ENCODE data around the gene OR5F1. TPM values are rescaled to one million over a fixed set of nuclear protein-coding genes. Genes with fewer than 3 reads are reported as not detected.

The OR5F1 gene
- not detected for total RNA-seq

- H3K9me3 Mint-ChIP-seq = peaks cover 20% of the 10 kb centered on the region
- DNase-seq (ENCODE audit: low spot score) = no peak
- no peaks in the 10 kb centered on the region for H3K27me3 Mint-ChIP-seq
- no peak within 1 kb of the TSS for H3K4me3 Mint-ChIP-seq
- no peaks in the 10 kb centered on the region for H3K4me1 Mint-ChIP-seq (ENCODE audit: low read depth in 2 of 2)
- no peak for ATAC-seq
- peaks cover 6% of the 10 kb centered on the region for H3K36me3 Mint-ChIP-seq
- H3K27ac Mint-ChIP-seq = no peak within 1 kb of the TSS
Observed at GRCh38 chr11:55994525-55994924, at the start of gene OR5F1. Gene OR5F1, minus strand, starts transcription at chr11:55994625. Its CDS starts 0 bp downstream, at chr11:55994625.

GRCh38 chr11:56027354-56027753 is 32.9 kb upstream of the OR5F1 start, which contains the start of gene OR5AS1:
Gene OR5AS1, plus strand, starts transcription at chr11:56027654. Its CDS starts 2,765 bp downstream, at chr11:56030419.
- Mint-ChIP-seq H3K4me3 (no peak within 1 kb of the TSS), H3K36me3 (no peaks in the 10 kb centered on the region), H3K9me3 (peaks cover 7% of the 10 kb centered on the region), H3K4me1 (ENCODE audit: low read depth in 2 of 2) (no peaks in the 10 kb centered on the region), H3K27ac (no peak within 1 kb of the TSS), H3K27me3 (no peaks in the 10 kb centered on the region)
- ATAC-seq (no peak), DNase-seq (ENCODE audit: low spot score) (no peak)

GRCh38 chr11:56013805-56014204 is 19.4 kb upstream of the OR5F1 start:
- DNase-seq (ENCODE audit: low spot score) = no peak
- no peaks in the 10 kb centered on the region for H3K4me1 Mint-ChIP-seq (ENCODE audit: low read depth in 2 of 2)
- H3K9me3 Mint-ChIP-seq = peaks cover 20% of the 10 kb centered on the region
- H3K4me3 Mint-ChIP-seq = no peak overlapping the region
- H3K27me3 Mint-ChIP-seq = no peaks in the 10 kb centered on the region
- H3K36me3 Mint-ChIP-seq = peaks cover 13% of the 10 kb centered on the region
- H3K27ac Mint-ChIP-seq = no peak overlapping the region
- no peak for ATAC-seq

GRCh38 chr11:56010716-56011115 is 16.3 kb upstream of the OR5F1 start:
- DNase-seq (ENCODE audit: low spot score) = no peak
- Mint-ChIP-seq H3K27ac (no peak overlapping the region), H3K4me3 (no peak overlapping the region), H3K4me1 (ENCODE audit: low read depth in 2 of 2) (no peaks in the 10 kb centered on the region), H3K36me3 (peaks cover 7% of the 10 kb centered on the region), H3K9me3 (peaks cover 14% of the 10 kb centered on the region), H3K27me3 (no peaks in the 10 kb centered on the region)
- no peak for ATAC-seq

- no peaks in the 10 kb centered on the region for H3K27me3 Mint-ChIP-seq
- H3K4me3 Mint-ChIP-seq = no peak overlapping the region
- ATAC-seq = no peak
- DNase-seq (ENCODE audit: low spot score) = no peak
- no peaks in the 10 kb centered on the region for H3K36me3 Mint-ChIP-seq
- H3K27ac Mint-ChIP-seq = no peak overlapping the region
- H3K4me1 Mint-ChIP-seq (ENCODE audit: low read depth in 2 of 2) = no peaks in the 10 kb centered on the region
- peaks cover 19% of the 10 kb centered on the region for H3K9me3 Mint-ChIP-seq
Observed at GRCh38 chr11:55970935-55971334, 23.5 kb downstream of the OR5F1 start.

- Mint-ChIP-seq H3K27ac (no peak within 1 kb of the TSS), H3K9me3 (peaks cover 19% of the 10 kb centered on the region), H3K4me3 (no peak within 1 kb of the TSS), H3K27me3 (no peaks in the 10 kb centered on the region), H3K4me1 (ENCODE audit: low read depth in 2 of 2) (no peaks in the 10 kb centered on the region), H3K36me3 (no peaks in the 10 kb centered on the region)
- no peak for ATAC-seq
- DNase-seq (ENCODE audit: low spot score) = no peak
Observed at GRCh38 chr11:55969845-55970244, 24.6 kb downstream of the OR5F1 start, which contains the start of gene OR10AG1. Gene OR10AG1, minus strand, starts transcription at chr11:55969945. Its CDS starts 38 bp downstream, at chr11:55969907.

GRCh38 chr11:55967914-55968313 is 26.5 kb downstream of the OR5F1 start:
- H3K4me3 Mint-ChIP-seq = no peak overlapping the region

GRCh38 chr11:55966391-55966790 is 28.0 kb downstream of the OR5F1 start:
- Mint-ChIP-seq H3K36me3 (no peaks in the 10 kb centered on the region), H3K27ac (no peak overlapping the region), H3K9me3 (peaks cover 8% of the 10 kb centered on the region), H3K27me3 (no peaks in the 10 kb centered on the region), H3K4me1 (ENCODE audit: low read depth in 2 of 2) (no peaks in the 10 kb centered on the region), H3K4me3 (no peak overlapping the region)
- ATAC-seq (no peak), DNase-seq (ENCODE audit: low spot score) (no peak)

More at GRCh38 chr11:55967914-55968313, 26.5 kb downstream of the OR5F1 start:
- peaks cover 15% of the 10 kb centered on the region for H3K9me3 Mint-ChIP-seq
- DNase-seq (ENCODE audit: low spot score) = no peak
- H3K27me3 Mint-ChIP-seq = no peaks in the 10 kb centered on the region
- no peak overlapping the region for H3K27ac Mint-ChIP-seq
- no peak for ATAC-seq
- no peaks in the 10 kb centered on the region for H3K4me1 Mint-ChIP-seq (ENCODE audit: low read depth in 2 of 2)
- H3K36me3 Mint-ChIP-seq = no peaks in the 10 kb centered on the region

GRCh38 chr11:55956521-55956920 is 37.9 kb downstream of the OR5F1 start:
- no peak for DNase-seq (ENCODE audit: low spot score)
- no peak overlapping the region for H3K4me3 Mint-ChIP-seq
- no peak for ATAC-seq
- no peak overlapping the region for H3K27ac Mint-ChIP-seq
- H3K27me3 Mint-ChIP-seq = no peaks in the 10 kb centered on the region
- H3K4me1 Mint-ChIP-seq (ENCODE audit: low read depth in 2 of 2) = no peaks in the 10 kb centered on the region
- peaks cover 7% of the 10 kb centered on the region for H3K9me3 Mint-ChIP-seq
- no peaks in the 10 kb centered on the region for H3K36me3 Mint-ChIP-seq

GRCh38 chr11:55949330-55949729 is 45.1 kb downstream of the OR5F1 start:
- Mint-ChIP-seq H3K27me3 (no peaks in the 10 kb centered on the region), H3K4me1 (ENCODE audit: low read depth in 2 of 2) (no peaks in the 10 kb centered on the region), H3K4me3 (no peak overlapping the region), H3K27ac (no peak overlapping the region), H3K36me3 (no peaks in the 10 kb centered on the region), H3K9me3 (peaks cover 20% of the 10 kb centered on the region)
- ATAC-seq (no peak), DNase-seq (ENCODE audit: low spot score) (no peak)

Other genes with a start within 250 kb of the OR5F1 start
- not detected for gene OR5D13, start 221.2 kb downstream of the OR5F1 start, total RNA-seq
- not detected for gene OR5D14, start 199.1 kb downstream of the OR5F1 start, total RNA-seq
- not detected for gene OR5L1, start 183.3 kb downstream of the OR5F1 start, total RNA-seq
- gene OR5D18, start 175.0 kb downstream of the OR5F1 start, total RNA-seq = not detected
- gene OR5L2, start 167.4 kb downstream of the OR5F1 start, total RNA-seq = not detected
- not detected for gene OR5D16, start 155.9 kb downstream of the OR5F1 start, total RNA-seq
- gene TRIM51, start 111.3 kb downstream of the OR5F1 start, total RNA-seq = 1 to 10 TPM in 1 of 2 donors, not detected in 1; 2.2 TPM
- not detected for gene OR5W2, start 80.0 kb downstream of the OR5F1 start, total RNA-seq
- gene OR5I1, start 58.2 kb downstream of the OR5F1 start, total RNA-seq = not detected
- gene OR10AG1, start 24.7 kb downstream of the OR5F1 start, total RNA-seq = not detected
- not detected for gene OR5AS1, start 33.0 kb upstream of the OR5F1 start, total RNA-seq
- not detected for gene OR8I2, start 98.7 kb upstream of the OR5F1 start, total RNA-seq
- not detected for gene OR8H2, start 109.1 kb upstream of the OR5F1 start, total RNA-seq
- gene OR8H3, start 127.7 kb upstream of the OR5F1 start, total RNA-seq = not detected
- gene OR8J3, start 145.6 kb upstream of the OR5F1 start, total RNA-seq = not detected
- gene OR8K5, start 165.7 kb upstream of the OR5F1 start, total RNA-seq = not detected
- not detected for gene OR5J2, start 182.0 kb upstream of the OR5F1 start, total RNA-seq
- gene OR5T2, start 239.6 kb upstream of the OR5F1 start, total RNA-seq = not detected

Data from natural killer cell treated with Interleukin-12 subunit alpha and Interleukin-12 subunit beta and Interleukin-15 and Interleukin-18, amount 100 ng/mL, for 72 hours (primary cell).